K562 (cell line): Measurements from ENCODE around the gene ACOT7. TPM values are rescaled to one million over a fixed set of nuclear protein-coding genes. Genes with fewer than 3 reads are reported as not detected.
A peak's percentile ranks its signal among the peaks of the same experiment; 100 is the strongest.
"Not testable (repeated sequence)": the region's sequence is repeated elsewhere in the genome, so short reads cannot be mapped to it uniquely, and the experiment has no call there.

Experiments used
- ATAC-seq: fragments of 200-7000 bp; cut with Tn5 transposase; 3 replicates; pipeline ENCODE4 v1.9.1; 2020; ENCODE audit warnings: moderate library complexity
- BruUV-seq: library from RNA; stranded (reverse); fragments of 400-500 nt; replicated peaks from 2 replicates; lab custom pipeline; 2021; lab: Mats Ljungman, UMichigan
- CTCF ChIA-PET: fragments of 300-600 bp; formaldehyde crosslinking; extraction: SDS; loops from one replicate; lab custom pipeline; 2021; ENCODE audit warnings: low intra/inter-chr PET ratio; lab: Yijun Ruan, JAX
- POLR2A ChIA-PET: fragments of 300-600, 350-650 bp; sonication (Branson Sonifier 250); formaldehyde crosslinking; extraction: SDS; loops from one replicate; lab custom pipeline; 2021; ENCODE audit warnings: antibody characterized with exemption, inconsistent platforms; lab: Yijun Ruan, JAX
- DNase-seq, 4 experiments: peaks; one replicate each; pipeline versions ENCODE4 v3.0.0 to v3.0.0-alpha.2; 2011 to 2018; ENCODE audit warnings: low spot score in 3 of 4, mixed read lengths in 3 of 4; ENCODE audit errors: extremely low read depth in 1 of 4
- FAIRE-seq: peaks from 2 replicates; lab custom pipeline; 2011; peaks lifted over from hg19 to GRCh38; lab: Jason Lieb, UNC
- H2AFZ ChIP-seq: 2 replicates; pipeline ENCODE4 v1.6.0; 2011; ENCODE audit warnings: low read depth, low read length, control low read depth, inconsistent platforms
- H3K27ac ChIP-seq: fragments of 200-600 bp; 3 replicates; pipeline ENCODE4 v1.8.0; 2011; ENCODE audit warnings: low read depth, mild to moderate bottlenecking, control low read depth, inconsistent platforms, low read length, moderate library complexity, mixed read lengths; ENCODE audit errors: extremely low read depth
- H3K27me3 ChIP-seq, 2 experiments: fragments of 300-600 bp in 1 of 2; 2 replicates in 1 of 2; 3 replicates in 1 of 2; pipeline versions ENCODE4 v1.6.0 to v1.8.0; 2011; ENCODE audit warnings: inconsistent platforms in 2 of 2, low read length in 2 of 2, mild to moderate bottlenecking in 1 of 2, mixed read lengths in 1 of 2, moderate library complexity in 1 of 2; ENCODE audit not compliant: control insufficient read depth in 2 of 2, insufficient read depth in 2 of 2
- H3K36me3 ChIP-seq: fragments of 300-600 bp; 3 replicates; pipeline ENCODE4 v1.8.0; 2011; ENCODE audit warnings: mild to moderate bottlenecking, low read length, inconsistent platforms; ENCODE audit not compliant: control insufficient read depth, insufficient read depth
- H3K4me1 ChIP-seq, 2 experiments: fragments of 200-600 bp in 1 of 2; replicated peaks in 1 of 2; 2 replicates in 1 of 2; 3 replicates in 1 of 2; pipeline versions ENCODE4 v1.5.1 to v1.8.0; 2011; ENCODE audit warnings: inconsistent platforms in 2 of 2, low read length in 2 of 2, mild to moderate bottlenecking in 1 of 2, mixed read lengths in 1 of 2, moderate library complexity in 1 of 2; ENCODE audit not compliant: control insufficient read depth in 2 of 2, insufficient read depth in 2 of 2
- H3K4me2 ChIP-seq: 2 replicates; pipeline ENCODE4 v1.6.1; 2011; ENCODE audit warnings: low read length, control low read depth, inconsistent platforms, mixed read lengths; ENCODE audit not compliant: insufficient read depth
- H3K4me3 ChIP-seq: fragments of 200-600 bp; sonication (generic), shearing (Covaris generic); 2 replicates; pipeline ENCODE4 v1.5.1; 2016; ENCODE audit warnings: control low read depth, inconsistent platforms
- H3K79me2 ChIP-seq: fragments of 200-600 bp; 3 replicates; pipeline ENCODE4 v1.8.0; 2011; ENCODE audit warnings: low read length, inconsistent platforms; ENCODE audit not compliant: control insufficient read depth, insufficient read depth
- H3K9ac ChIP-seq, 2 experiments: 2 replicates each; pipeline versions ENCODE4 v1.6.0 to v1.6.1; 2011; ENCODE audit warnings: low read depth in 2 of 2, low read length in 2 of 2, control low read depth in 1 of 2, inconsistent platforms in 1 of 2, mild to moderate bottlenecking in 1 of 2, mixed read lengths in 1 of 2; ENCODE audit not compliant: insufficient read depth in 1 of 2
- H3K9me1 ChIP-seq: one replicate; pipeline ENCODE4 v1.6.0; 2011; ENCODE audit warnings: inconsistent platforms, mild to moderate bottlenecking, low read length, moderate library complexity; ENCODE audit not compliant: control insufficient read depth, insufficient read depth
- H3K9me3 ChIP-seq: replicated peaks from 2 replicates; pipeline ENCODE4 v1.5.1; 2011; ENCODE audit warnings: low read depth, low read length, inconsistent platforms; ENCODE audit not compliant: control insufficient read depth, insufficient read depth
- H4K20me1 ChIP-seq: replicated peaks from 2 replicates; pipeline ENCODE4 v1.6.1; 2011; ENCODE audit warnings: low read length, inconsistent platforms, mixed read lengths; ENCODE audit not compliant: control insufficient read depth, insufficient read depth
- BCOR ChIP-seq: fragments of 450-650 bp; IDR thresholded peaks from 2 replicates; pipeline ENCODE4 v1.6.1; 2016
- HDAC2 ChIP-seq: fragments of 450-650 bp; IDR thresholded peaks from 2 replicates; pipeline ENCODE4 v1.6.1; 2016; ENCODE audit warnings: mild to moderate bottlenecking
- KDM1A ChIP-seq, 2 experiments: fragments of 450-650 bp; IDR thresholded peaks; 2 replicates each; pipeline ENCODE4 v1.6.1; 2016; ENCODE audit warnings: mild to moderate bottlenecking in 2 of 2
- SMARCA5 ChIP-seq: fragments of 450-650 bp; IDR thresholded peaks from 2 replicates; pipeline ENCODE4 v1.6.1; 2016
- SPI1 ChIP-seq: IDR thresholded peaks from 2 replicates; pipeline ENCODE4 v1.6.1; 2011; ENCODE audit warnings: low read depth, low read length, control low read depth, borderline replicate concordance
- TFAP4 ChIP-seq: sonication (generic); formaldehyde crosslinking; IDR thresholded peaks from 2 replicates; pipeline ENCODE4 v1.8.0; 2022; ENCODE audit warnings: missing genetic modification reagents, mild to moderate bottlenecking, moderate library complexity, borderline replicate concordance
- ZBTB7A ChIP-seq: IDR thresholded peaks from 2 replicates; pipeline ENCODE4 v1.6.1; 2011; ENCODE audit warnings: low read depth, mild to moderate bottlenecking, low read length, moderate library complexity, borderline replicate concordance; ENCODE audit not compliant: control insufficient read depth
- ZNF518B ChIP-seq: fragments of 250-450 bp; sonication (Bioruptor Pico); IDR thresholded peaks from 2 replicates; pipeline ENCODE4 v1.5.0; 2021; ENCODE audit warnings: mild to moderate bottlenecking, moderate library complexity
- WGBS: fragments of 100-300 bp; shearing (Covaris generic); methylation state at CpG from one replicate; pipeline ENCODE4 v1.1.6; 2016; ENCODE audit warnings: low coverage, mixed read lengths; ENCODE audit not compliant: insufficient coverage; ENCODE audit errors: missing lambda C conversion rate; 5-methylcytosine and 5-hydroxymethylcytosine counted together
- in situ Hi-C: fragments of 300-500 bp; cut with MboI; formaldehyde crosslinking; loops from 4 replicates; pipeline ENCODE4 v1.15.0; 2018; ENCODE audit warnings: inconsistent platforms, mixed read lengths
- intact Hi-C: fragments of 100-400 bp; cut with micrococcal nuclease; formaldehyde crosslinking; loops from 2 replicates; pipeline ENCODE4 v1.14.2; 2022
- polyA plus RNA-seq, 8 experiments: library from polyadenylated mRNA; depleted of rRNA in 4 of 8; stranded (reverse) in 5 of 8; unstranded in 3 of 8; fragments of >200 nt; fragmentation: Nextera tagmentation in 2 of 8; fragmentation: Illumina TruSeq in 1 of 8; extraction: Ambion mirVana in 2 of 8; extraction: Trizol in 1 of 8; gene quantifications; 2 replicates each; pipeline versions ENCODE4 v1.2.1 to v1.2.3, GENCODE V29; 2011 to 2014; ENCODE audit warnings: inconsistent platforms in 1 of 8, missing spikeins in 1 of 8
- total RNA-seq, 7 experiments: library from RNA; depleted of rRNA in 6 of 7; stranded (reverse); fragments of >200 nt in 6 of 7; fragmentation: Illumina TruSeq in 2 of 7; extraction: Trizol in 2 of 7; gene quantifications; 2 replicates each; pipeline versions ENCODE4 v1.2.1 to v1.2.3, GENCODE V29; 2011 to 2021; ENCODE audit warnings: low replicate concordance in 1 of 7

ACOT7 gene
- total and polyA plus RNA-seq, 9 of the 15 experiments (the other 6 are each of a cell fraction or from before 2014, with no cell fraction given), result 7.0 to 92.6 (median 37.2) TPM

- TF ChIP-seq ZNF518B, result no peak
- TF ChIP-seq, all 486 proteins: peak for 0
Observed at GRCh38 chr1:6434186-6434585, 40.6 kb upstream of the ACOT7 start (continued).

GRCh38 chr1:6431645-6432579 is 38.3 kb upstream of the ACOT7 start:
- 16% methylated on average over 11 of the region's 13 CpGs for WGBS
- 0 out of 4 replicates have a peak overlapping the region, but pooled peaks of 1 of the 2 experiments have one; percentile 20 for H3K9ac ChIP-seq
- H3K79me2 ChIP-seq, DNase-seq: not testable (repeated sequence)
- TF ChIP-seq SMARCA5 (peak; percentile 72; the same call in 1 of the 2 replicates), SPI1 (peak; percentile 53; the same call in 1 of the 2 replicates), HDAC2 (peak; percentile 65; the same call in 1 of the 2 replicates), BCOR (peak; percentile 95), ZBTB7A (0 out of 2 replicates have a peak, but pooled peaks have one; percentile 13), TFAP4 (CRISPR knock-in tag) (0 out of 2 replicates have a peak, but pooled peaks have one; percentile 2), KDM1A (IDR thresholded peaks at IDR 0.05) (peak; percentile 47 to 72; a peak in 3 of 4 replicates)
- TF ChIP-seq, all 486 proteins: peak for 7; not testable (repeated sequence) for 479
- peaks cover 21% of the 10 kb centered on the region for H4K20me1 ChIP-seq
- H3K4me3 ChIP-seq, H3K36me3 ChIP-seq, H3K9me1 ChIP-seq, intact Hi-C loops, H3K9me3 ChIP-seq, H2AFZ ChIP-seq, in situ Hi-C loops, H3K27ac ChIP-seq, ATAC-seq, H3K4me2 ChIP-seq, BruUV-seq: not testable (repeated sequence)
- FAIRE-seq, result peak; percentile 68
- ChIA-PET CTCF (interaction anchor here (0.7 kb wide), 1 partner anchor 186 kb away, joined by 3 read pairs; no protein-coding TSS in a partner anchor), POLR2A (interaction anchor here (0.6 to 2.1 kb wide), 4 partner anchors 9 to 71 kb away, joined by 3 to 11 read pairs (median 4); no protein-coding TSS in a partner anchor)
- H3K27me3 ChIP-seq, result peaks cover 5 to 44% of the 10 kb centered on the region in 2 experiments; a peak in 4 of 5 replicates
- peaks cover 22 to 44% of the 10 kb centered on the region in 2 experiments; a peak in 4 of 5 replicates for H3K4me1 ChIP-seq
